H1 (cell line): Measurements from ENCODE around the gene CSRP1. TPM values are rescaled to one million over a fixed set of nuclear protein-coding genes. Genes with fewer than 3 reads are reported as not detected.
A peak's percentile ranks its signal among the peaks of the same experiment; 100 is the strongest.

Source experiments
- CREB1 ChIP-seq: IDR thresholded peaks from 2 replicates; pipeline ENCODE4 v1.6.1; 2012; ENCODE audit warnings: inconsistent platforms
- polyA plus RNA-seq, 7 experiments: library from polyadenylated mRNA; depleted of rRNA in 3 of 7; stranded (reverse) in 5 of 7; unstranded in 2 of 7; fragments of >200 nt in 5 of 7; fragments of 200-250 nt in 2 of 7; gene quantifications; 1 replicate in 5 of 7; 2 replicates in 1 of 7; 4 replicates in 1 of 7; pipeline versions ENCODE4 v1.2.1 to v1.2.3, GENCODE V29; 2011 to 2013; ENCODE audit warnings: missing spikeins in 2 of 7, mixed read lengths in 2 of 7
- total RNA-seq: library from RNA; stranded (reverse); fragmentation: NEBNext Ultra II Directional; extraction: Animal tissue kit (Norgen Biotek cat#: 25700); gene quantifications from 2 replicates; pipeline ENCODE4 v1.2.1, GENCODE V29; 2021

CSRP1 gene
- total and polyA plus RNA-seq, 2 of the 8 experiments (the other 6 are each of a cell fraction or from before 2014, with no cell fraction given) = 14.2 to 22.3 TPM

DNA sequence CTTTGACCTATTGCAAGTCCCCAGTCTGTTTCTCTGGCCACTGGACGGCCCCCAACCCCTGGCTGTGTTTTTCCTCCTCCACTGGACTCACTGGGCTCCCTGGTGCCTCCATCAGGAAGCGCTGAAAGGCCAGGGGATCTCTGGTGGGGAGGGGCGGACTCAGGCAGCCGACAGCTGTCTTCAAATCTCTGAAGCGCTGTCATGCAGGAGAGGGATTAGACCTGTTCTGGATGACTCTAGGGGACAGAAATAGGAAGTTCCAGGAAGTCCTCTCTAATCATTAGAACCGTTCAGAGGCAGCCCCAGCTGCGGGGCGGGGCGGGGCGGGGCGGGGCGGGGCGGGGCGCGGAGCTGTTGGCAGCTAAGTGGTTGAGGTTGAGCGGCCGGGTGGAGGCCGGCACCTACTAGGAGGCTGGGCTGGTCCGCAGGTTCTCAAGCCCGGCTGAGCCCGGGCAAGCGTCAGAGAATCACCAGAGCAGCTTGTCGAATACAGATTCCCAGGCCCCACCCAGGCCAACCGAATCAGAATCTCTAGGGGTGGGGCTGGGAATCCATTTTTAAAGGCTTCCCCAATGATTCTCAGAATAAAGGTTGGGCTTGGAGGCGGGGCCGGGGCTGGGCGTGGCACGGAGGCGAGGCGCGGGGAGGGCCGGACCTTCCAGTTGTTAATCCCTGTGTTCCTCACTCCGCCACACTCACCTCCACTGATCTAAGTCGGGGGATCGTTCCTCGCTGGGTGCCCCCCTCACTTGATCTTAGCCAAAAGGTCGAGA lies 26.5 kb downstream of the CSRP1 start (continued):
- TF ChIP-seq CREB1 = 0 out of 2 replicates have a peak, but pooled peaks have one; percentile 35
- TF ChIP-seq, all 59 proteins: peak for 5
